GM19193 (cell line): ENCODE results near the gene VRTN.

Experiments used
- POLR2A ChIP-seq: IDR thresholded peaks from 4 replicates; pipeline ENCODE4 v1.6.1; 2011; ENCODE audit not compliant: insufficient read depth, insufficient read length; ENCODE audit errors: extremely low read depth

VRTN gene

DNA sequence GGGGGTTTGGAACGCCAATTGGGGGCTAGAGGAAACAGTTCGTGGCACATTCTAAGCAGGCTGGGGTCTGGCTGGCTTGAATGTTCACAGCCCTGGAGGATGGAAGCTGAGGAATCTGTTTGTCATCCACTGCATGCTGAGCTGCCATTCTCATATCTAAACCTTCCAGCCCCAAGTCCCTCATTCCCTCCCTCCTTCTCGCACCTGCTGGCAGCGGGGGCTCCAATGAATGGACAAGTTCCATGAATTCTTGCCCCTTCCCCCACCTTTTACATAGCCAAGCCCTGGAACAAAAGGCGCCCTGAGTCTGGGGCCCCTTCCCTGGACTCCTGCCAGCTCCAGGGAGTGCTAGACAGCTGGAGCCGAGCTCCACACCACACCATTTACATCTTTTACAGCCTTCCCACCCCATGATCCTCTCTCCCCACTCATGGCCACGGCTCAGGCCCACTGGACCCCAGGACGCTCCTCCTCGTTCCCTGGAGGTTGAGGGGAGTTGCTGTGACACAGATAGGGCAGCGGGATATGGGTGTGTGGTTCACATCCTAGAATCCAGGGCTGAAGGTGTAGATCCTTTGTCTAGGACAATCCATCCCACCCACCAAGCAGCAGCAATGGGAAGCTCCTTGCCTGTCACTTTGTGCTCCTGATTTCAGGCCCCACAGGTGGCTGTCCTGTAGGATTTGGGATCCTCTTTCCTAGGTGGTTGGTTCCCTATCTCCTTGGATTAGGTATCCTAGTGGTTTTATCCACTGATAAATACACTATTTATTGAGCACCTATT lies 21.7 kb upstream of the VRTN start:
- no peak for TF ChIP-seq POLR2A

- no peak for TF ChIP-seq POLR2A
These were observed 14.4 kb upstream of the VRTN start for GRCh38 chr14:74333909-74334308.

- TF ChIP-seq POLR2A = no peak
These were observed 1.9 kb upstream of the VRTN start for GRCh38 chr14:74346341-74346740.

DNA sequence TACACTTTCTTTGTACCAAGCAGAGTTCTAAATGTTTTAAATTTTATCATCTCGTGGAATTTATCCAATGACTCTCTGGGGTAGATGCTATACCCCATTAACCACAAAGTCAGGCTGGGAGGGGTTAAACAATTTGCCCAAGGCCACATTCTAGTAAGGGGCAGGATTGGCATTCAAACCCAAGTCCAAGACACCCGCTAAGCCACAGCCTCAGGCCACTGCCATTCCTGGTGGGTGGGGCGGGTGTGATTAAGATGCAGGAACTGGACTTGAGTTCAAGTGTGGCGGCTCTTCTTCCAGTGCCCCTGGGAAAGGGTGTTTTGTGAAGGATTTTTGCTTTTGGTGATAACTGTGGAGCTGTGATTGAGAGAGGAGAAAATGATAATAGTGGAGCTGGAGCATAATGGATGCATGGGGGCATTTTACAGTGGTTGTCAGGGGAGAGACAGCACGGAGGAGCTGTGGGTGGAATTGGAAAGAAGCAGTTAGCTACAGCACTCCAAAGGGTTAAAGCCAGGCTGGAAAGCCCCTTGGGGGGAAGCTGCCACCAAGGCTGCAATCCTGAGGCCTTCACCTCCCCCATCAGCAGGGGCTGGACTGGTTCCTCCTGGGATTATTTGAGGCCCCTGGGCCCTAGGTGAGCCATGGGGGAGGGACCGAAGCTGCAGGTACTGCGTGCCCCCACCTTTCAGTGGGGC lies 1.0 kb upstream of the VRTN start:
- no peak for TF ChIP-seq POLR2A

DNA sequence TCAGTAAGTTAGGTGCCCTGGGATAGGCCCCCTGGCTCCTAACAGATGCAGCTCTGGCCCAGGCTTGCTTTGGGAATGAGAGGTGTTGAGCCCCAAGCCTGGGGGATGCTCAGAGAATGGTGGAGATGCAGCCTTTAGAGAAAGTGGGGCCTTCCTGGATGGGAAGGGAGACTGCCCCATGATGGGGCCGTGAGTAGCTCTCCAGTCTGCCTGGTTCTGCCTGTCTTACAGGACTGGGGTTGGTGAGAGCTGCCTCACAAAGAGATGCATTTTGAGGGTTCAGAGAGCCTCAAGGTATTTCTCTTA lies 523 bp upstream of the VRTN start:
- TF ChIP-seq POLR2A = no peak

DNA sequence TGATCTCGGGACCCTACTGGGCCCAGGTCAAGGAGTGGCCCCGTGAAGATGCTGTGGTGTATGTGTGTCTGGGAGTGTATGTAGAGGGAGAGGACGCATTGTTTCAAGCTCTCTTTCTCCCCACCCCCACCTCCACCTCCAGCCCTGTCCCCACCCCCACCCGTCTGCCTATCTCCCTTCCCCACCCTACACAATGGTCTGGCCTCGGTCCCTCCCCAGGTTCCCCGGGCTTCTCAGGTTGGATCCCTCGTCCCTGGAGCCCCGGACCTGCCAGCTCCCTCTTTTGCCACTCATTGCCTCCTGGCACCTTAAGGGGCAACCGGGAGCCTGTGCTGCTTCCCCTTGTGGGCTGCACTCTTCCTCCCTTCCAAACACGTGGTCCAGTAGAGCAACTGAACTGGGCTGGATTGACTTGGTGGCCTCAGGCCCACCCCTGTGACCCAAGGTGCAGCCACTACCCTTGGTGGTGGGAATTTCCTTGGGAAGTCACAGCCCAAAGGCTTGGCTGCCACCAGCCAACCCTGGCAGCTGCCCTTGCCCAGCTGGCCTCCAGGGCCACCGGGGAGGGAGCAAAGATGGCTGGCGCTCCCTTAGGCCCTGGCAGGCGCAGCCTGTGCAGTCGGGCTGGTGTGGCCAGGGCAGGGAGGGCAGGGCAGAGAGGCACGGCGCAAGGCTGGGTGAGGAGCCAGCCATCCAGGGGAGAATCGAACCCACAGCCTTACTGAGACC lies 628 bp downstream of the VRTN start:
- no peak for TF ChIP-seq POLR2A

DNA sequence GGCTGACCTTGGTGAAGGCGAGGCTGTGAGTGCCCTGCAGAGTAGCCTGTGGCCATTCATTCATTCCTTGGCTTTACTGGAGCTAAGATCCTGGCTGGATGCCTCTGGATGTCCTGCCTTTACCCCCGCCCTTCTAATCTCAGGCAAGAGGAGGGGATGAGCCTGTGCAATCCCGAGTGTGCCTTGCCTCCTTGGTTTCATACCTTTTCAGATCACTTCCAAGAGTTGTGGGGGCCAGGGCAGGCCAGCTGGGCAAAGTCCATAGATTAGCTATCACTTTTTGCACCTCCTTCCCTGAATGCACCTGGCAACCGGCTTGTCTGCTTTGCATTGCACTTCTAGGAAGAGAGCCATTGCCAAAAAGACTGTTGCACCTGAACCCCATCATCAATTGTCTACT lies 1.5 kb downstream of the VRTN start:
- no peak for TF ChIP-seq POLR2A

- TF ChIP-seq POLR2A = no peak
These were observed 2.1 kb downstream of the VRTN start for GRCh38 chr14:74350211-74350927.

DNA sequence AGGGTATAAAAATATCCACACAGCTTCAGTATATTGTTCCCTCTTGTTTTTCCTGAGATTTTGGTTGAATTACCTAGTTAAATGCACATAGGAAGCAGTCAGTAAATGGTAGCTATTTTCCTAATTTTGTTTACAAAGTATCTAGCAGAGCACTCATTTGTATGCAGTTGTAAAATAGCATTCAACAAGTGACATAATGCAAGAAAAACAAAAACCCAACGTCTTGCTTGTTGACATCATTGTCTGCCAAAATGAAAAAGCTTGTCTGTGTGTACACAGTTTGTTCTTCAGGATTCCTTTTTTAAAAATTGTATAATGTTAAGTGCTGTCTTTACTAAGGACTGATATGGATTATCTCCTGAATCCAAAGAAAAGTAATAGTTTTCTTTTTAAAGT lies 2.7 kb downstream of the VRTN start:
- TF ChIP-seq POLR2A = no peak

DNA sequence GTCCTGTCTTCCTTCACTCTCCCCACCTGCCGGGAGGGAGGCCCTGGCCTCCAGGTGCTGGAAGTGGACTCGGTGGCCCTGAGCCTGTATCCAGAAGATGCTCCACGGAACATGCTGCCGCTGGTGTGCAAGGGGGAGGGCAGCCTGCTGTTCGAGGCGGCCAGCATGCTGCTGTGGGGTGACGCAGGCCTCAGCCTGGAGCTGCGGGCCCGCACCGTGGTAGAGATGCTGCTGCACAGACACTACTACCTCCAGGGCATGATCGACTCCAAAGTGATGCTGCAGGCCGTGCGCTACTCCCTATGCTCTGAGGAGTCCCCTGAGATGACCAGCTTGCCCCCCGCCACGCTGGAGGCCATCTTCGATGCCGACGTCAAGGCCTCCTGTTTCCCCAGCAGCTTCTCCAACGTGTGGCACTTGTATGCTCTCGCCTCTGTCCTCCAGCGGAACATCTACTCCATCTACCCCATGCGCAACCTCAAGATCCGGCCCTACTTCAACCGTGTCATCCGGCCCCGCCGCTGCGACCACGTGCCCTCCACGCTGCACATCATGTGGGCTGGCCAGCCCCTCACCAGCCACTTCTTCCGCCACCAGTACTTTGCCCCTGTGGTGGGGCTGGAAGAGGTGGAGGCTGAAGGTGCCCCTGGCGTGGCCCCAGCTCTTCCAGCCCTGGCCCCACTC lies 8.8 kb downstream of the VRTN start:
- no peak for TF ChIP-seq POLR2A

DNA sequence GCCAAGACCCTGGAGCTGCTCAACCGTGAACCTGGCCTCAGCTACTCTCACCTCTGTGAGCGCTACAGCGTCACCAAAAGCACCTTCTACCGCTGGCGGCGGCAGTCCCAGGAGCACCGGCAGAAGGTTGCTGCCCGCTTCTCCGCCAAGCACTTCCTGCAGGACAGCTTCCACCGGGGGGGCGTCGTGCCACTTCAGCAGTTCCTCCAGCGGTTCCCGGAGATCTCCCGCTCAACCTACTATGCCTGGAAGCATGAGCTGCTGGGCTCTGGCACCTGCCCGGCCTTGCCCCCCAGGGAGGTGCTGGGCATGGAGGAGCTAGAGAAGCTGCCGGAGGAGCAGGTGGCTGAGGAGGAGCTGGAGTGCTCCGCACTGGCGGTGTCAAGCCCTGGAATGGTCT lies 9.3 kb downstream of the VRTN start:
- no peak for TF ChIP-seq POLR2A

- TF ChIP-seq POLR2A = no peak
These were observed 10.0 kb downstream of the VRTN start for GRCh38 chr14:74358176-74358829.

GRCh38 chr14:74360163-74360562 lies 11.9 kb downstream of the VRTN start:
- no peak for TF ChIP-seq POLR2A

DNA sequence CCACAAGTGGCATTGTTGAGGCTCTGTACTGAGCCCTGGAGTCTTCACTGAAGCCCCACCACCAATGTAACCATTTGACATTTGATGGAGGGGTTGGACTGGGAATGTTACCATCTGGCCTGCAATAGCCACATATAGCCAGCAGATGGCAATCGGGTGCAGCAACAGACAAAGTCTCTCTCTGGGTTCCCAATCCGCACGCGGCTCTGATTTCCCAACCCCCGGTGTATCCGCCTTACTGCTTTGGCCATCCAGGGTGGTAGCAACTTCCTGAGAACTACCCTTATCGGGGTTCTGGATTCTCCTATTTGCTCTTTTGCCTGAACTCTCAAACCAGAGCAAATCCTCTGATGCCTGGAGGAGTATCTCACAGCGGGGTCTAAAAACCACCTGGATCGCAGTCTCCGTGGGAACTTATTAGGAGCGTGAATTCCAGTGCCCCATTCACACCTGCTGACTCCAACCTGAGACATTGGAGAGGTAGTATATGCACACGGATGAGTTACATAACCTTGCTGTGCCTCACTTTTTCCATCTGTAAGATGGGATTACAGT lies 14.2 kb downstream of the VRTN start:
- no peak for TF ChIP-seq POLR2A

DNA sequence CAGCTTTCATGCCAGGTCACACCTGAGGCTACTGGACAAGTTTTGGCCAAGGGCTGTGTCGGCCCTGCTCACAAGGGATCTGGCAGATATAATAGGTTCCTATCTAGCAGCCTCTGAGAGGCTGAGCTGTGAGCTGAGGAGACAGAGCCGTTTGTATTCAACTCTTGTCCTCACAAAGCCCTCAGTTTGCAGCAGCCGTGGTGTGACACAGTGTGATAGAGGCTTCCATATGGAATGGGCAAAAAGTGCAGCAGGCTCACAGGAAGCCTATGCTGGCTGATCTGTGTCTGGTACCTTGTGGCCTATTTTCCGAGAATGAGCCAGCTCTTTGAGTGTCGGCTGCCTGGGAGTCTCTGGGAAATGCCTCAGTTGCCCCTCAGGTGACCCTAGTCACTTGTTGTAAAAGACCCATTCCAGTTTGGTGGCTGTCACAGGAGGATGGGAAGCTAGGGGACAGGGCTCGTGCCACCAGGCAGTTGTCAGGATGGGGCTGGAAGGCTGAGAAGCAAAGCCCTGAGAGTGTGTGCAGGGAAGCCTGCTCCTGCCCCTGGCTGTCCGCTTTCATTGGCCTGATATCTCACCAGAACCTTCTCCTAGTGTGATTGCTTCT lies 16.1 kb downstream of the VRTN start:
- no peak for TF ChIP-seq POLR2A
